Trophoblast cell (in vitro differentiated cells and primary cell): Measurements from ENCODE around the gene USP32.
"Not testable (repeated sequence)": the region's sequence is repeated elsewhere in the genome, so short reads cannot be mapped to it uniquely, and the experiment has no call there.

Experiments
- DNase-seq, 2 donors: peaks; one replicate each; pipeline ENCODE4 v3.0.0-alpha.2; 2016
- H2AFZ ChIP-seq: 2 replicates; pipeline ENCODE4 v1.6.1; 2013; ENCODE audit warnings: low read length, moderate library complexity, mild to moderate bottlenecking; ENCODE audit not compliant: insufficient read depth, poor library complexity
- H2AK5ac ChIP-seq: 2 replicates; pipeline ENCODE4 v1.6.1; 2013; ENCODE audit warnings: mild to moderate bottlenecking, low read length
- H2BK120ac ChIP-seq: 2 replicates; pipeline ENCODE4 v1.6.1; 2013; ENCODE audit warnings: low read length, mild to moderate bottlenecking, moderate library complexity; ENCODE audit not compliant: insufficient read depth, poor library complexity
- H2BK12ac ChIP-seq: 2 replicates; pipeline ENCODE4 v1.6.1; 2013; ENCODE audit warnings: mild to moderate bottlenecking, low read length, moderate library complexity
- H2BK5ac ChIP-seq: 2 replicates; pipeline ENCODE4 v1.6.1; 2013; ENCODE audit warnings: low read length, low read depth, moderate library complexity, mild to moderate bottlenecking; ENCODE audit not compliant: poor library complexity
- H3K14ac ChIP-seq: 2 replicates; pipeline ENCODE4 v1.6.1; 2013; ENCODE audit warnings: mild to moderate bottlenecking, low read length
- H3K18ac ChIP-seq: 2 replicates; pipeline ENCODE4 v1.6.1; 2013; ENCODE audit warnings: mild to moderate bottlenecking, low read length
- H3K23ac ChIP-seq: 2 replicates; pipeline ENCODE4 v1.6.1; 2013; ENCODE audit warnings: low read length
- H3K27ac ChIP-seq: 2 replicates; pipeline ENCODE4 v1.5.1; 2013; ENCODE audit warnings: low read depth, mild to moderate bottlenecking, inconsistent platforms, low read length, moderate library complexity
- H3K27me3 ChIP-seq: 2 replicates; pipeline ENCODE4 v1.6.1; 2013; ENCODE audit warnings: inconsistent platforms, mild to moderate bottlenecking, low read length, moderate library complexity; ENCODE audit not compliant: insufficient read depth
- H3K36me3 ChIP-seq, 2 experiments: 1 replicate in 1 of 2; 2 replicates in 1 of 2; pipeline ENCODE4 v1.6.1; 2013; ENCODE audit warnings: low read length in 2 of 2, mild to moderate bottlenecking in 2 of 2, moderate library complexity in 1 of 2; ENCODE audit not compliant: insufficient read depth in 2 of 2, control insufficient read depth in 1 of 2
- H3K4ac ChIP-seq: 2 replicates; pipeline ENCODE4 v1.6.1; 2013; ENCODE audit warnings: low read depth, mild to moderate bottlenecking, low read length, moderate library complexity
- H3K4me1 ChIP-seq, 2 experiments: 1 replicate in 1 of 2; 2 replicates in 1 of 2; pipeline ENCODE4 v1.6.1; 2013; ENCODE audit warnings: low read length in 2 of 2, mild to moderate bottlenecking in 2 of 2, moderate library complexity in 1 of 2; ENCODE audit not compliant: insufficient read depth in 2 of 2, control insufficient read depth in 1 of 2
- H3K4me2 ChIP-seq: 2 replicates; pipeline ENCODE4 v1.6.1; 2013; ENCODE audit warnings: inconsistent platforms, mild to moderate bottlenecking, low read length, moderate library complexity
- H3K4me3 ChIP-seq: 2 replicates; pipeline ENCODE4 v1.5.1; 2013; ENCODE audit warnings: mild to moderate bottlenecking, low read depth, low read length, inconsistent platforms
- H3K79me1 ChIP-seq: one replicate; pipeline ENCODE4 v1.6.1; 2013; ENCODE audit warnings: low read length
- H3K79me2 ChIP-seq: 2 replicates; pipeline ENCODE4 v1.6.1; 2013; ENCODE audit warnings: low read length, mild to moderate bottlenecking; ENCODE audit not compliant: control insufficient read depth, insufficient read depth, poor library complexity
- H3K9ac ChIP-seq: 2 replicates; pipeline ENCODE4 v1.6.1; 2013; ENCODE audit warnings: mild to moderate bottlenecking, low read length
- H3K9me3 ChIP-seq: 2 replicates; pipeline ENCODE4 v1.6.1; 2013; ENCODE audit warnings: low read depth, mild to moderate bottlenecking, control low read depth, inconsistent platforms, low read length; ENCODE audit not compliant: insufficient read depth
- H4K12ac ChIP-seq: 2 replicates; pipeline ENCODE4 v1.6.1; 2013; ENCODE audit warnings: low read depth, mild to moderate bottlenecking, low read length, moderate library complexity
- H4K8ac ChIP-seq: 2 replicates; pipeline ENCODE4 v1.6.1; 2013; ENCODE audit warnings: low read depth, mild to moderate bottlenecking, low read length, moderate library complexity
- H4K91ac ChIP-seq: one replicate; pipeline ENCODE4 v1.6.1; 2013; ENCODE audit warnings: low read depth, mild to moderate bottlenecking, low read length, moderate library complexity
- WGBS: extraction: QIAGEN DNeasy Blood & Tissue Kit; methylation state at CpG from one replicate; pipeline ENCODE4 v1.1.7; 2013; ENCODE audit warnings: missing lambda C conversion rate; ENCODE audit not compliant: insufficient read length, insufficient coverage; ENCODE audit errors: extremely low coverage; 5-methylcytosine and 5-hydroxymethylcytosine counted together

Gene USP32

DNA sequence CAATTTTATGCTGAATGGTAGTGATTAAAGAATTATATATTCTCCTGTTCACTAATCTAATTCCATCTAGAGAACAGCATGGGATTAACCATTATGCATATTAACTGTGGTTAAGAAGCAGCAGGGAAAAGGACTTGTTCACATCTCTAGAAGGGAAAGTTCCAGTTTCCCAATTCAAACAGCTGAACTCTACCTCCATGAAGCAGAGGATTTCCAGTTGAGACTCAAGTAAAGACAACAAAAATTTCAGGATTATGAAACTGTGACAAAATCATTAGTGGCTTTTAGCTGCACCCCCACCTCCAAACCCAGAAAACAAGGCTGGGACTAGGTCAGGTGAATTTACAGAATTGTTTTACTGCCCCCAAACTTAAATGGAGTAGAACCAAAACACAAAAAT is 73.6 kb downstream of the USP32 start:
- Histone ChIP-seq H2BK5ac (no peak overlapping the region), H3K27me3 (no peaks in the 10 kb centered on the region), H2AFZ (no peak overlapping the region), H3K9me3 (no peaks in the 10 kb centered on the region), H4K12ac (no peak overlapping the region), H3K23ac (no peak overlapping the region), H3K18ac (no peak overlapping the region), H3K27ac (no peak overlapping the region), H3K4me3 (no peak overlapping the region), H3K79me2 (no peaks in the 10 kb centered on the region), H3K79me1 (no peaks in the 10 kb centered on the region), H3K4ac (no peak overlapping the region), H4K8ac (no peak overlapping the region), H4K91ac (no peak overlapping the region), H3K36me3 (no peaks in the 10 kb centered on the region), H3K14ac (no peak overlapping the region), H2AK5ac (no peak overlapping the region), H3K4me1 (no peaks in the 10 kb centered on the region), H2BK12ac (no peak overlapping the region), H3K9ac (no peak overlapping the region), H3K4me2 (no peak overlapping the region), H2BK120ac (no peak overlapping the region)
- no peak for DNase-seq

DNA sequence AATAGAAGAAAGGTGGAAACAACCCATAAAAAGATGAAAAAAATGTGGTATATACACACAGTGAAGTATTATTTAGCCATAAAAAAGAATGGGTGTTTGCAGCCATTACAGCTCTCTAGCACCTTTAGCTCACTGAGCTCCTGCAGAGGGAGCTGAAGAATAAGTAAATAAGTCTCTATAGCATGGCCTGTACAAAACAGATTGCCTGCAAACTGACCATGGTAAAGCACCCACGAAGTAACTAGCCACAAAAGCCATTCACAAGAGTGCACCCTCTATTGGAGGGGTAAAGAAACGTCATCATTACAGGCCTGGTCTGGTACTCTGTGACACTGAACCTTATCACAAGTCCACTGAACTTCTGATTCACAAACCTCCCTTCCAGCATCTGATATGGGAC is 76.3 kb downstream of the USP32 start:
- no peak overlapping the region for H2AK5ac ChIP-seq
- no peak overlapping the region for H4K12ac ChIP-seq

DNA sequence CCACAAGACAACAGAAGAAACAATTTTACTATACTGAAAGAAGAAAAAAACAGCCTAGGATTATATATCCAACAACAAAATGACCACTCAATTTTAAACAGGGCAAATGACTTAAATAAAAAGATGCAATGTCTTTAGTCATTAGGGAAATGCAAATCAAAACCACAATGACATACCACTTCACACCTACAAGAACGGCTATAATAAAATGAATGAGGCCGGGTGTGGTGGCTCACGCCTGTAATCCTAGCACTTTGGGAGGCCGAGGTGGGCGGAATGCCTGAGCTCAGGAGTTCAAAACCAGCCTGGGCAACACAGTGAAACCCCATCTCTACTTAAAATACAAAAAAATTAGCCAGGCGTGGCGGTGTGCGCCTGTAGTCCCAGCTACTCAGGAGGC is 77.0 kb downstream of the USP32 start:
- H4K91ac ChIP-seq, H2BK120ac ChIP-seq, H3K4me1 ChIP-seq, H2BK12ac ChIP-seq, H4K12ac ChIP-seq, H3K27ac ChIP-seq, H3K9ac ChIP-seq, H3K18ac ChIP-seq, H3K27me3 ChIP-seq, H3K4me2 ChIP-seq, H4K8ac ChIP-seq, H2AK5ac ChIP-seq, H3K9me3 ChIP-seq, H2BK5ac ChIP-seq, H3K23ac ChIP-seq, H3K14ac ChIP-seq, H2AFZ ChIP-seq, H3K79me2 ChIP-seq, H3K79me1 ChIP-seq, H3K36me3 ChIP-seq, H3K4ac ChIP-seq, DNase-seq, H3K4me3 ChIP-seq: not testable (repeated sequence)
- WGBS = no CpG with 5 or more reads among the region's 8 CpGs

More for the DNA sequence above, 76.3 kb downstream of the USP32 start:
- no peak overlapping the region for H2BK5ac ChIP-seq
- H3K4ac ChIP-seq = no peak overlapping the region
- no peak overlapping the region for H3K18ac ChIP-seq
- H3K79me1 ChIP-seq = no peaks in the 10 kb centered on the region
- no peaks in the 10 kb centered on the region for H3K36me3 ChIP-seq
- no peaks in the 10 kb centered on the region for H3K27me3 ChIP-seq
- H3K9ac ChIP-seq = no peak overlapping the region
- no peak overlapping the region for H4K8ac ChIP-seq
- no peaks in the 10 kb centered on the region for H3K79me2 ChIP-seq
- no peaks in the 10 kb centered on the region for H3K4me1 ChIP-seq
- H3K27ac ChIP-seq = no peak overlapping the region
- whole genome bisulfite sequencing = no CpG with 5 or more reads among the region's 2 CpGs
- peak in 1 of 2 donors; percentile 42 for DNase-seq
- H2AFZ ChIP-seq = no peak overlapping the region
- H2BK12ac ChIP-seq = no peak overlapping the region
- H3K4me3 ChIP-seq = no peak overlapping the region
- no peak overlapping the region for H3K4me2 ChIP-seq
- H4K91ac ChIP-seq = no peak overlapping the region
- H3K23ac ChIP-seq = no peak overlapping the region
- no peaks in the 10 kb centered on the region for H3K9me3 ChIP-seq
- no peak overlapping the region for H3K14ac ChIP-seq
- no peak overlapping the region for H2BK120ac ChIP-seq

DNA sequence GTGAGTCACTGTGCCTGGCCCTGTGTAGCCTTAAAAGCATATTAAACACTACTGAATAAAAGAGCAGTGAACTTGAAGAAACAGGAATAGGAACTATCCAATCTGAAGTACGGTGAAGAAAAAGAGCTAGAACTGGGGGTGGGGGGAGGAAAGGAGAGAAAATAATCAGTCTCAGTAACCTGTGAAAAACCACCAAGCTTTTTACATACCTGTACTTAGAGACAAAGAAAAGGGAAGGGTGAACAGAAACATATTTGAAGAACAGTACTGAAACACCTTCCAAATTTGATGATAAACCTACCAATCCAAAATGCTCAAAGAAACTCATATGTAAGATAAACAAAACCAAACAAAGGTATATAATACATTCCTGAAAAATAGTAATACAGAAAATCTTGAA is 77.5 kb downstream of the USP32 start:
- no peak overlapping the region for H3K23ac ChIP-seq
- no peaks in the 10 kb centered on the region for H3K27me3 ChIP-seq
- no peak overlapping the region for H2BK120ac ChIP-seq
- no peak overlapping the region for H3K9ac ChIP-seq
- H3K4me3 ChIP-seq = no peak overlapping the region
- DNase-seq = no peak
- no peak overlapping the region for H3K18ac ChIP-seq
- H3K79me2 ChIP-seq = no peaks in the 10 kb centered on the region
- no peak overlapping the region for H4K12ac ChIP-seq
- no peak overlapping the region for H3K27ac ChIP-seq
- no peaks in the 10 kb centered on the region for H3K79me1 ChIP-seq
- H2BK12ac ChIP-seq = no peak overlapping the region
- no peak overlapping the region for H3K4ac ChIP-seq
- no peak overlapping the region for H3K14ac ChIP-seq
- no peak overlapping the region for H2AFZ ChIP-seq
- no peak overlapping the region for H4K91ac ChIP-seq
- H3K4me1 ChIP-seq = no peaks in the 10 kb centered on the region
- no peak overlapping the region for H4K8ac ChIP-seq
- H3K36me3 ChIP-seq = no peaks in the 10 kb centered on the region
- H3K9me3 ChIP-seq = no peaks in the 10 kb centered on the region
- no peak overlapping the region for H3K4me2 ChIP-seq
- H2BK5ac ChIP-seq = no peak overlapping the region
- no CpG with 5 or more reads among the region's 1 CpG for WGBS
- H2AK5ac ChIP-seq = no peak overlapping the region
